ENCODE data around the gene VDAC2. TPM values are rescaled to one million over a fixed set of nuclear protein-coding genes. Genes with fewer than 3 reads are reported as not detected.
"Not testable (repeated sequence)": the region's sequence is repeated elsewhere in the genome, so short reads cannot be mapped to it uniquely, and the experiment has no call there.

Gene VDAC2
- total RNA-seq, 2 donors from 2014 or later, result 207 to 229 TPM

GRCh38 chr10:75203724-75204123, 6.9 kb upstream of the VDAC2 start:
- H3K9me3 Mint-ChIP-seq, result no peaks in the 10 kb centered on the region
- no peaks in the 10 kb centered on the region for H3K27me3 Mint-ChIP-seq (ENCODE audit: low read depth)
- ATAC-seq (replicated peaks in 1 of 2), result no peak
- no peaks in the 10 kb centered on the region for H3K36me3 Mint-ChIP-seq (ENCODE audit: insufficient read depth in 2 of 2)
- no peak for DNase-seq
- no peak overlapping the region for H3K27ac Mint-ChIP-seq
- H3K4me3 Mint-ChIP-seq, result no peak overlapping the region
- peaks cover 11% of the 10 kb centered on the region for H3K4me1 Mint-ChIP-seq (ENCODE audit: low read depth)

GRCh38 chr10:75205908-75206307, 4.7 kb upstream of the VDAC2 start:
- H3K4me1 Mint-ChIP-seq (ENCODE audit: low read depth), result peaks cover 16% of the 10 kb centered on the region
- no peak for ATAC-seq (replicated peaks in 1 of 2)
- DNase-seq, result no peak
- H3K9me3 Mint-ChIP-seq, result no peaks in the 10 kb centered on the region
- no peak overlapping the region for H3K27ac Mint-ChIP-seq
- H3K4me3 Mint-ChIP-seq, result no peak overlapping the region
- H3K36me3 Mint-ChIP-seq (ENCODE audit: insufficient read depth in 2 of 2), result peaks cover 0 to 1% of the 10 kb centered on the region in 2 donors
- H3K27me3 Mint-ChIP-seq (ENCODE audit: low read depth), result no peaks in the 10 kb centered on the region

- ATAC-seq (replicated peaks in 1 of 2); H3K9me3 Mint-ChIP-seq; H3K4me3 Mint-ChIP-seq; DNase-seq; H3K36me3 Mint-ChIP-seq (ENCODE audit: insufficient read depth in 2 of 2); H3K27ac Mint-ChIP-seq; H3K27me3 Mint-ChIP-seq (ENCODE audit: low read depth): not testable (repeated sequence)
- H3K4me1 Mint-ChIP-seq (ENCODE audit: low read depth), result peaks cover 19% of the 10 kb centered on the region
Measured at GRCh38 chr10:75206638-75207037, 4.0 kb upstream of the VDAC2 start.

- H3K36me3 Mint-ChIP-seq (ENCODE audit: insufficient read depth in 2 of 2), result peaks cover 3 to 4% of the 10 kb centered on the region in 2 donors
- H3K4me3 Mint-ChIP-seq, result no peak overlapping the region
- no peak for ATAC-seq (replicated peaks in 1 of 2)
- DNase-seq, result no peak
- H3K4me1 Mint-ChIP-seq (ENCODE audit: low read depth), result peaks cover 26% of the 10 kb centered on the region
- no peak overlapping the region for H3K27ac Mint-ChIP-seq
- no peaks in the 10 kb centered on the region for H3K27me3 Mint-ChIP-seq (ENCODE audit: low read depth)
- no peaks in the 10 kb centered on the region for H3K9me3 Mint-ChIP-seq
Measured at GRCh38 chr10:75207079-75207856, 3.3 kb upstream of the VDAC2 start.

GRCh38 chr10:75207857-75208144, 2.8 kb upstream of the VDAC2 start:
- H3K4me3 Mint-ChIP-seq, result no peak overlapping the region
- H3K4me1 Mint-ChIP-seq (ENCODE audit: low read depth), result peaks cover 31% of the 10 kb centered on the region
- H3K27ac Mint-ChIP-seq, result no peak overlapping the region
- DNase-seq (no peak), ATAC-seq (replicated peaks in 1 of 2) (no peak)
- no peaks in the 10 kb centered on the region for H3K9me3 Mint-ChIP-seq
- H3K27me3 Mint-ChIP-seq (ENCODE audit: low read depth), result no peaks in the 10 kb centered on the region
- H3K36me3 Mint-ChIP-seq (ENCODE audit: insufficient read depth in 2 of 2), result peaks cover 4 to 7% of the 10 kb centered on the region in 2 donors

GRCh38 chr10:75208181-75208580, 2.4 kb upstream of the VDAC2 start:
- ATAC-seq (replicated peaks in 1 of 2) (peak; percentile 3), DNase-seq (peak; percentile 16 to 36)
- peaks cover 34% of the 10 kb centered on the region for H3K4me1 Mint-ChIP-seq (ENCODE audit: low read depth)
- H3K4me3 Mint-ChIP-seq, result peak overlapping the region; percentile 42 to 43
- no peaks in the 10 kb centered on the region for H3K9me3 Mint-ChIP-seq
- peak overlapping the region; percentile 61 for H3K27ac Mint-ChIP-seq
- H3K36me3 Mint-ChIP-seq (ENCODE audit: insufficient read depth in 2 of 2), result peaks cover 4 to 10% of the 10 kb centered on the region in 2 donors
- H3K27me3 Mint-ChIP-seq (ENCODE audit: low read depth), result no peaks in the 10 kb centered on the region

- Mint-ChIP-seq H3K27ac (peak overlapping the region; percentile 100), H3K4me1 (ENCODE audit: low read depth) (peaks cover 41% of the 10 kb centered on the region), H3K9me3 (no peaks in the 10 kb centered on the region), H3K27me3 (ENCODE audit: low read depth) (no peaks in the 10 kb centered on the region), H3K4me3 (peak overlapping the region; percentile 98 to 100), H3K36me3 (ENCODE audit: insufficient read depth in 2 of 2) (peaks cover 8 to 14% of the 10 kb centered on the region in 2 donors)
- no peak for ATAC-seq (replicated peaks in 1 of 2)
- no peak for DNase-seq
Measured at GRCh38 chr10:75209086-75209920, 1.3 kb upstream of the VDAC2 start.

- H3K4me3 Mint-ChIP-seq, result peak overlapping the region; percentile 98 to 100
- peaks cover 8 to 18% of the 10 kb centered on the region in 2 donors for H3K36me3 Mint-ChIP-seq (ENCODE audit: insufficient read depth in 2 of 2)
- DNase-seq (peak; percentile 75 to 80), ATAC-seq (replicated peaks in 1 of 2) (peak; percentile 67 to 70)
- no peaks in the 10 kb centered on the region for H3K9me3 Mint-ChIP-seq
- no peaks in the 10 kb centered on the region for H3K27me3 Mint-ChIP-seq (ENCODE audit: low read depth)
- H3K27ac Mint-ChIP-seq, result peak overlapping the region; percentile 100
- H3K4me1 Mint-ChIP-seq (ENCODE audit: low read depth), result peaks cover 47% of the 10 kb centered on the region
Measured at GRCh38 chr10:75209921-75210281, 695 bp upstream of the VDAC2 start.

GRCh38 chr10:75211007-75211691, 553 bp downstream of the VDAC2 start:
- Mint-ChIP-seq H3K27ac (peak overlapping the region; percentile 96), H3K9me3 (no peaks in the 10 kb centered on the region), H3K27me3 (ENCODE audit: low read depth) (no peaks in the 10 kb centered on the region), H3K4me1 (ENCODE audit: low read depth) (peaks cover 54% of the 10 kb centered on the region), H3K4me3 (peak overlapping the region; percentile 98 to 100), H3K36me3 (ENCODE audit: insufficient read depth in 2 of 2) (peaks cover 10 to 25% of the 10 kb centered on the region in 2 donors)
- peak in 1 of 2 donors; percentile 22 for ATAC-seq (replicated peaks in 1 of 2)
- DNase-seq, result peak; percentile 42 to 46

GRCh38 chr10:75212343-75212742, 1.7 kb downstream of the VDAC2 start:
- Mint-ChIP-seq H3K27me3 (ENCODE audit: low read depth) (no peaks in the 10 kb centered on the region), H3K4me1 (ENCODE audit: low read depth) (peaks cover 61% of the 10 kb centered on the region)

GRCh38 chr10:75220274-75220673, 9.7 kb downstream of the VDAC2 start:
- no peak overlapping the region for H3K4me3 Mint-ChIP-seq
- peaks cover 14 to 58% of the 10 kb centered on the region in 2 donors for H3K36me3 Mint-ChIP-seq (ENCODE audit: insufficient read depth in 2 of 2)
- no peaks in the 10 kb centered on the region for H3K27me3 Mint-ChIP-seq (ENCODE audit: low read depth)
- no peak for DNase-seq
- peak overlapping the region; percentile 19 for H3K27ac Mint-ChIP-seq
- no peak for ATAC-seq (replicated peaks in 1 of 2)
- H3K4me1 Mint-ChIP-seq (ENCODE audit: low read depth), result peaks cover 53% of the 10 kb centered on the region
- H3K9me3 Mint-ChIP-seq, result no peaks in the 10 kb centered on the region

More at GRCh38 chr10:75212343-75212742, 1.7 kb downstream of the VDAC2 start:
- peak overlapping the region; percentile 96 for H3K27ac Mint-ChIP-seq
- no peak for DNase-seq
- no peak for ATAC-seq (replicated peaks in 1 of 2)
- peaks cover 10 to 27% of the 10 kb centered on the region in 2 donors for H3K36me3 Mint-ChIP-seq (ENCODE audit: insufficient read depth in 2 of 2)
- H3K4me3 Mint-ChIP-seq, result peak overlapping the region; percentile 98 to 100
- no peaks in the 10 kb centered on the region for H3K9me3 Mint-ChIP-seq

GRCh38 chr10:75221492-75221891, 10.9 kb downstream of the VDAC2 start:
- not testable (repeated sequence) for ATAC-seq (replicated peaks in 1 of 2); DNase-seq; H3K9me3 Mint-ChIP-seq; H3K27me3 Mint-ChIP-seq (ENCODE audit: low read depth); H3K4me3 Mint-ChIP-seq
- Mint-ChIP-seq H3K4me1 (ENCODE audit: low read depth) (peaks cover 54% of the 10 kb centered on the region), H3K27ac (peak overlapping the region; percentile 19), H3K36me3 (ENCODE audit: insufficient read depth in 2 of 2) (peaks cover 11 to 55% of the 10 kb centered on the region in 2 donors)

- Mint-ChIP-seq H3K27me3 (ENCODE audit: low read depth) (no peaks in the 10 kb centered on the region), H3K4me1 (ENCODE audit: low read depth) (peaks cover 64% of the 10 kb centered on the region), H3K9me3 (no peaks in the 10 kb centered on the region), H3K27ac (peak overlapping the region; percentile 77), H3K4me3 (no peak overlapping the region), H3K36me3 (ENCODE audit: insufficient read depth in 2 of 2) (peaks cover 11 to 54% of the 10 kb centered on the region in 2 donors)
- DNase-seq (no peak), ATAC-seq (replicated peaks in 1 of 2) (no peak)
Measured at GRCh38 chr10:75223507-75223906, 12.9 kb downstream of the VDAC2 start.

All from activated T-cell treated with anti-CD3 and anti-CD28 coated beads, Interleukin-2, amount 50 U/mL, for 72 hours (primary cell).